GM18870 (cell line): ENCODE results near the gene SLC11A1.
A peak's percentile ranks its signal among the peaks of the same experiment; 100 is the strongest.

Source experiments
- ATAC-seq: cut with Tn5 transposase; IDR thresholded peaks from one replicate; pipeline ENCODE4 v1.9.1; 2021; ENCODE audit warnings: moderate library complexity; ENCODE audit not compliant: unreplicated experiment

The SLC11A1 gene

GRCh38 chr2:218404351-218405085 lies 22.4 kb downstream of the SLC11A1 start:
- ATAC-seq = no peak

GRCh38 chr2:218405086-218405745 lies 23.1 kb downstream of the SLC11A1 start:
- no peak for ATAC-seq

DNA sequence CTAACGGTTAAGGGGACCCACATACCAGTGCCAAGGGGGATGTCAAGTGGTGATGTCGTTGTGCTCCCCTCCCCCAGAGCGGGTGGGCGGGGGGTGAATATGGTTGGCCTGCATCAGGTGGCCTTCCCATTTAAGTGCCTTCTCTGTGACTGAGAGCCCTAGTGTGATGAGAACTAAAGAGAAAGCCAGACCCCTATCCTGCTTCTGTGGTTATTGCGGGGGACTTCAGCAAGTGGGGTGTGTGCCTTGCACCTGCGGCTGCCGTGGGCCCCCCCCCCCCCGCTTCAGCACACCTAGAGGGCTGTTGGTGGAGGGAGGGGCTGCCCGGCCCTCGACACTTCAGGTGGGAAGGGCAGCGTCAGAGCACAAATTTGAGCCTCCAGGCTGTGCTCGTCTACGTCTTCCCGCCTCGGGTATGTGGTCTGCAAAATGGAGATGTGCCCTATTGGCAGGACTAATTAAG lies 23.7 kb downstream of the SLC11A1 start:
- no peak for ATAC-seq

GRCh38 chr2:218406209-218406948 lies 24.3 kb downstream of the SLC11A1 start:
- peak; percentile 55 for ATAC-seq

DNA sequence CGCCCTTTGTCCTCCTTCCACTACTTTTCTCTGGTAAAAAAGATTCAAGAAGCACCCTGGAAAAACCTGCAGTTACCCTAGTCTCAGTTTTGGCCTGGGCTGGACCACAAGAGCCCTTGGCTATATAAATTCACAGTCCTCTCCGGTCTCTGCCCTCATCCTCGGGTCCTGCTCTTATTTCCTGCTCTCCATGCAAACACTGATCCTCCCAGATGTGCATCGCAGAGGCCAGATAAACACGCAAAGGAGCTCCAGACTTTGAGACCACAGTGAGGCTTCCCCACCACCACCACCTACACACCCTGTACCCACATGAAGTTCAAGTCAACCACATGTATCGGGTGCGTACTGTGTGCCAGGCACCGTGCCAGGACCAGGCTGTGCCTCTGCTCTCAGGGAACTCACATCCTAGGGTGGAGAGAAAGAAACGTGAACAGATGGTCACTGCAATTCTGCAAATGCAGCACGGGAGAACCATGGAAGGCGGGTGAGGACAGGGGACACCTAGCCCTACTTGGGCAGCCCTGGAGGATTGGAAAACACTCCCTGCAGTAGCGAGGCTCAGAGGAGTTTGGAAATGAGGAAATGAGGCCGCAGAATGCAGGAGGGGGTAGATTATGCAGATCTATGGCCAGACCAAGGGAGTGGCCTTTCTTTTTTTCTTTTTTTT lies 25.0 kb downstream of the SLC11A1 start:
- ATAC-seq = peak; percentile 6

GRCh38 chr2:218407717-218408116 lies 25.6 kb downstream of the SLC11A1 start:
- ATAC-seq = no peak

DNA sequence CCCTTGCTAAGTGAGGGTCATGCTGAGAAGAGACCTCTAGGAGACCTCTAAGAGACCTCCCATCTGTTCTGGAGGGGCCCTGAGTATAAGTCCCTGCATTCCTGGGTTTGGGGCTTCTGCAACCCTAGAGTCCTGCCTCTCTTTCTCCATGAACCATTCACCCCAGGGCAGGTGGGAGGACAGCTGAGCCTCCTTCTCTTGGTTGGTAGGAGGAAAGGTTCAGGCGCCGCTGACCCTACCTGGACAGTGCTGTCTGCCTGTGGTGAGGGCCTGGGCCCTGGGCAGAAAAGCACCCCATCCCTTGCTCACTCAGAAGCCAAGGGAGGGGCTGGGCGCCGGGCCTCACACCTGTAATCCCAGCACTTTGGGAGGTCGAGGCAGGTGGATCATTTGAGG lies 36.2 kb downstream of the SLC11A1 start:
- no peak for ATAC-seq

GRCh38 chr2:218418717-218419458 lies 36.8 kb downstream of the SLC11A1 start, which contains the start of gene VIL1:
Gene VIL1 (plus strand): TSS chr2:218419123. CDS start chr2:218423779, 4,656 bp downstream.
- no peak for ATAC-seq

DNA sequence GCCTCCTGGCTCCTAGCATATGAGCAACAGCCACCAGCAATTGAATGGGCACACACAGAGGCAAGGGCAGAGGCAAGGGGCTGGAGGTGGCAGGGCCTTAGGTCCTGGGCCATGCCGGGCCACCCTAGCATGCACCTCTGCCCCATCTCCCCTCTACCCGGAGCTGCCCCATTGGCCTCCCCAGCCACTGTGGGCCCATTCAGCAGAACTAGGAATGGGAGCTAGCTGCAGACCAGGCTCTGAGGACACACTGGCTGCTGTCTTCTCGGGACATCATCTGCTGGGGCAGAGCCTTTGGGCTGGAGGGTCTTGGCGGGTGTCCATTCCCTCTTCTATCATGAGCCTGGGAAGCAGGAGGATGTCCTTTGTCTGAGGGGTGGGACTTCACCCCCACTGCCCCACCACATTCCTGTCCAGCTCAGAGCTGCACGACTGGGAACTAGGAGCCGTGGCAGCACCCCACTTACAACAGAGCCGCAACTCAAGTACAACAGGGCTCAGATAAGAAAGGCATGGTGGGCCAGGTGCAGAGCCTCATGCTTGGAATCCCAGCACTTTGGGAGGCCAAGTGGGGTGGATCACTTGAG lies 37.6 kb downstream of the SLC11A1 start:
- no peak for ATAC-seq

DNA sequence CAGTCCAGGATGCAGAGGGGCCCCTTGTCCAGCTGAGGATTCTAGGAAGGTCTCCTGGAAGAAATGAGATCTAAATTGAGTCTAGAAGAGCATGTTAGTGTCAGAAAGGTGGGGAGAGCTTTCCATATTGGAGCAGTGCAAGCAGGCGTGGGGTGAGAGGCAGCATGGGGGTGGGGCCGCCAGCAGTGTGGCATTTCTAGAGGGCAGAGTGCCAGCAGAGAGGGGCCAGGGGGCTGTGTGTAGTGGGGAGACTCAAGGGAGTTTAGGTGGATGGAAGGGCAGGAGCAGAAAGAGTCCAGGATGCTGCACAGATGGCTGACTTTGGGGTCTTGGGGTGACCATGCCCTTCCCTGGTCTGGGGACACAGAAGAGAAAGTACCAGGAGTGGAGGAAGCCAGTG lies 39.0 kb downstream of the SLC11A1 start:
- no peak for ATAC-seq

- ATAC-seq = no peak
These were observed 40.5 kb downstream of the SLC11A1 start for GRCh38 chr2:218422403-218423086.

DNA sequence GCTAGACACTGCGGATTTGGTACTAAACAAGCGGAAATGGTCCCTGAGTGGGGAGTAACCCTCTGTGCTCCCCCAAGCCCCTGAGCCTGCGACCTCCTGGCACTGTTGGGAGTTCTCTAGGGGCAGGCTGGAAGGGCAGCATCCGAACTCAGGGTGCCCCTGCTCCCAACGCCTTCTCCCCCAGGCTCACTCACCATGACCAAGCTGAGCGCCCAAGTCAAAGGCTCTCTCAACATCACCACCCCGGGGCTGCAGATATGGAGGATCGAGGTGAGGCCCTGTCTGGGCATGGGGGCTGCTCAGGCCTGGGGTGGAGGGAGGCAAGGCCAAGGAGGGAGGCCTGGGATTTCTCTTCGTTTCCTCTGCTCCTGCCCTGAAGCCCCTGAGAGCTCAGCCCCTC lies 41.5 kb downstream of the SLC11A1 start:
- no peak for ATAC-seq

GRCh38 chr2:218425531-218425930 lies 43.5 kb downstream of the SLC11A1 start:
- no peak for ATAC-seq

DNA sequence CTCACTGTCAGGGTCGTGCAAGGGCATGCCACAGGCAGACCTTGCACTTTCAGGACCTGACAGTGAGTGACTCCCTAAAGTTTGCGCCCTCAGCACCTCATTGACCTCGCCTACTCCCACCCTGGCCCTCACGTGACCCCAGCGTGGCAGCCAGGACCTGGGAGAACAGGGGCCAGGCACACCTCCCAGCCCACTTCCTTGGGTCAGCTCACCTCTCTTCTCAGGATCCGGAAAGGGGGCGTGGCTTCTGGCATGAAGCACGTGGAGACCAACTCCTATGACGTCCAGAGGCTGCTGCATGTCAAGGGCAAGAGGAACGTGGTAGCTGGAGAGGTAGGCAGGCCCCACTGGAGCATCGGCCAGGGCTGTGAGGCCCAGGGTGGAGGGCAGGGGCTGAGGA lies 45.7 kb downstream of the SLC11A1 start:
- no peak for ATAC-seq

DNA sequence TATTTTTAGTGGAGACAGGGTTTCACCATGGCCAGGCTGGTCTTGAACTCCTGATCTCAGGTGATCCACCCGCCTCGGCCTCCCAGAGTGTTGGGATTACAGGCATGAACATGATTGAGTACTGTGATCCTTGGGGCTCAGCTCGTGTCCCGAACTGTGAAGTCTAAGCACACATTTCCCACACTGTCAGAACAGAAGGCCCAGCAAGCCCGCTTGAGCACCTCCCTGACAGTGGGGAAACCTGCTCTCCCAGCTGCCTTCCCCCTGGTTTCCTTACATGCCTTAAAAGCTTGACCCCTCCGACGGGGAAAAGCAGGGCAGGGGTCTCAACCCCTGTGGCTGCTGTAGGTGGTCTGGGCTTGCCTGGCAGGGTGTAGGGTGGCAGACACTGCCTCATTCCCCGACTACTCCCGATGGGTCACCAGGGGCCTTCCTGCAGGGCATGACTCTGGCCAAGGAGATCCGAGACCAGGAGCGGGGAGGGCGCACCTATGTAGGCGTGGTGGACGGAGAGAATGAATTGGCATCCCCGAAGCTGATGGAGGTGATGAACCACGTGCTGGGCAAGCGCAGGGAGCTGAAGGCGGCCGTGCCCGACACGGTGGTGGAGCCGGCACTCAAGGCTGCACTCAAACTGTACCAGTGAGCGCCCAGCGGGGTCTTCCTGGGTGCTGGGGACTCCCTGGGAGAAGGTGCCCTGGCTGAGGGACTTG lies 46.9 kb downstream of the SLC11A1 start:
- no peak for ATAC-seq

DNA sequence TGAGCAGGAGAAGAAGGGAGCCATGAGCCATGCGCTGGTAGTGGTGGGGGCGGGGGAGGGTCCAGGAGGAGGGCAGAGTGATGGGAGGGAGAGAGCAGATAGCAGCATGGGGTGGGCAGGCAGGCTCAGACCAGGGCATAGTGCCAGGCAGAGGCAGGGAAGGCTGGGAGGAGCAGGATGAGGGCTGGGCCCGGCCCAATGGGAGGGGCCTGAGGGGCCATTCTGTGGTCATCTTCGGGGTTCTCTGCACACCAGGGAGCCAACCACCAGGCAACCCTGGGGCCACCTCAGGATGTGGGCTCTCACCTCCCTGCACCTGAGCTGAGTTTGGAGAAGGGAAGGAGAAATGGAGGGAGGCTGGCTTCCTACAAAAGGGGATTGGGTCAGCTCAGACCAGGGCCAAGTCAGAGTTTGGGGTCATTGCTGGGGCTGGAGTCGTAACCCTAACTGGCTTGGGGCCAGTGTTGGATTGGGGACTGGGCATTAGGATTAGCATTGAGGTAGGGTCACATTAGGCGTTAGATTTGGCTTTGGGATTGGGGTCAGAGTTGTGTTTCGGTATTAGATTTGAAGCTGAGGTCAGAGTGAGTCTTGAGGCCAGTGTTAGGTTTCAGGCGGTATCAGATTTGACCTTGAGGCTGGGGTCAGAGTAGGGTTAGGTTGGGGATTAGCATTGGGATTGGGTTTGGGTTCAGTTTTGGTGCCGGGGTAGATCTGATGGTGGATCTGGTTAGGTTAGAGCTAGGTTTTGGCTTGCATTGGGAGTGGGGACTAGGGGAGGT lies 48.0 kb downstream of the SLC11A1 start:
- ATAC-seq = no peak

DNA sequence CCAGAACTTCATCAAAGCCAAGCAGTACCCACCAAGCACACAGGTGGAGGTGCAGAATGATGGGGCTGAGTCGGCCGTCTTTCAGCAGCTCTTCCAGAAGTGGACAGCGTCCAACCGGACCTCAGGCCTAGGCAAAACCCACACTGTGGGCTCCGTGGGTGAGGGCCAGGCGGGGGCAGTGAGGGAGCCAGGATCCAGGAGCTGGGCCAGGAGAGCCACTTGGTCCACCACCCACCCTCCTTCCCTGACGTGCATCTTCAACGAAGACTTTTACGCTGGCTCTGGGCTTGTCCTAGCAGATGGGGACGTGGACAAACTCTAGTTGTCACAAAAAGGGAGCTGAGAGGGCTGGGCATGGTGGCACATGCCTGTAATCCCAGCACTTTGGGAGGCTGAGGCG lies 48.6 kb downstream of the SLC11A1 start:
- ATAC-seq = no peak

DNA sequence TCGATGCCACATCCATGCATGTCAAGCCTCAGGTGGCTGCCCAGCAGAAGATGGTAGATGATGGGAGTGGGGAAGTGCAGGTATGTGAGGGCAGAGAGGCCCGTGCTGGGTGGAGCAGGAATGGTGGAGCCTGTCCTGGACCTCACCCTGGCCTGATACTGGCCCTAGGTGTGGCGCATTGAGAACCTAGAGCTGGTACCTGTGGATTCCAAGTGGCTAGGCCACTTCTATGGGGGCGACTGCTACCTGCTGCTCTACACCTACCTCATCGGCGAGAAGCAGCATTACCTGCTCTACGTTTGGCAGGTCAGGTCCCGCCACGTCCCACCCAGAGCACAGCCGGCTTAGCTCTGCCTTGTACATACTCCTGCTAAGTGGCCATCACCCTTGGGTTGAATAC lies 49.8 kb downstream of the SLC11A1 start:
- ATAC-seq = no peak
